SK-N-SH (cell line): ENCODE results near the gene SHROOM2.

Source experiments
- EP300 ChIP-seq, 2 experiments: IDR thresholded peaks; 2 replicates each; pipeline versions ENCODE4 v1.4.0 to v1.6.1; 2012; ENCODE audit warnings: borderline replicate concordance in 1 of 2, low read depth in 1 of 2, low read length in 1 of 2
- EZH2phosphoT487 ChIP-seq: fragments of 200-600 bp; sonication (generic); IDR thresholded peaks from 2 replicates; pipeline ENCODE4 v1.6.1; 2017; ENCODE audit warnings: low read depth, mixed run types, mild to moderate bottlenecking, antibody characterized with exemption, moderate library complexity, borderline replicate concordance
- GABPA ChIP-seq: IDR thresholded peaks from 2 replicates; pipeline ENCODE4 v1.4.0; 2012; ENCODE audit warnings: low read depth, mild to moderate bottlenecking
- POLR2AphosphoS5 ChIP-seq: IDR thresholded peaks from 2 replicates; pipeline ENCODE4 v1.6.1; 2012; ENCODE audit warnings: low read depth, low read length
- TAF1 ChIP-seq: IDR thresholded peaks from 2 replicates; pipeline ENCODE4 v1.6.1; 2012; ENCODE audit warnings: low read depth, mild to moderate bottlenecking, low read length, moderate library complexity, borderline replicate concordance
- TF ChIP-seq, protein P1 (sequence below): fragments of 200-600 bp; sonication (generic); IDR thresholded peaks from 2 replicates; pipeline ENCODE4 v1.6.1; 2017; ENCODE audit warnings: antibody characterized with exemption, mild to moderate bottlenecking, moderate library complexity
- TF ChIP-seq, protein P2 (sequence below): IDR thresholded peaks from 2 replicates; pipeline ENCODE4 v1.4.0; 2012; ENCODE audit warnings: low read depth, borderline replicate concordance

DNA sequence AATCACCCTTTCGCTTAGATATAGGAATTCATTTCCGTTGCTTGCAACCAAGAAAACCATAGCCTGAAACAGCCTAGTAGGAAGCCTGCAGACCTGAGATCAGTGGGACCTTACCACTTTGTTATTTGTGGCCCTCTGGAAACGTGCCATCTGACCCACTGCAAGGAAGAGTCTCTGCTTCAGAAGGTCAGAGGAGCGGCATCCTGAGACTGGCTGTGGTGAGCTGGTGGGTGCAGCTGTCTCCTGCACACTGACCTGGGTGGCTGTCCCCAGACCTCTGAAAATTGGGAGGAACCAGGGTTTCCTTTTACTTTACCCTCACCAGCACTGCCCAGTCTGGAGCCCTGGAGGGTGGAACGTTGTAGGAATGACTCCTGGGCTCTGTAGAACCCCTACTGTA lies 18.2 kb downstream of the SHROOM2 start:
- no peak for TF ChIP-seq EZH2phosphoT487
- no peak for TF ChIP-seq GABPA
- TF ChIP-seq, protein P1, sequence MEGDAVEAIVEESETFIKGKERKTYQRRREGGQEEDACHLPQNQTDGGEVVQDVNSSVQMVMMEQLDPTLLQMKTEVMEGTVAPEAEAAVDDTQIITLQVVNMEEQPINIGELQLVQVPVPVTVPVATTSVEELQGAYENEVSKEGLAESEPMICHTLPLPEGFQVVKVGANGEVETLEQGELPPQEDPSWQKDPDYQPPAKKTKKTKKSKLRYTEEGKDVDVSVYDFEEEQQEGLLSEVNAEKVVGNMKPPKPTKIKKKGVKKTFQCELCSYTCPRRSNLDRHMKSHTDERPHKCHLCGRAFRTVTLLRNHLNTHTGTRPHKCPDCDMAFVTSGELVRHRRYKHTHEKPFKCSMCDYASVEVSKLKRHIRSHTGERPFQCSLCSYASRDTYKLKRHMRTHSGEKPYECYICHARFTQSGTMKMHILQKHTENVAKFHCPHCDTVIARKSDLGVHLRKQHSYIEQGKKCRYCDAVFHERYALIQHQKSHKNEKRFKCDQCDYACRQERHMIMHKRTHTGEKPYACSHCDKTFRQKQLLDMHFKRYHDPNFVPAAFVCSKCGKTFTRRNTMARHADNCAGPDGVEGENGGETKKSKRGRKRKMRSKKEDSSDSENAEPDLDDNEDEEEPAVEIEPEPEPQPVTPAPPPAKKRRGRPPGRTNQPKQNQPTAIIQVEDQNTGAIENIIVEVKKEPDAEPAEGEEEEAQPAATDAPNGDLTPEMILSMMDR = no peak
- no peak for TF ChIP-seq TAF1
- no peak for TF ChIP-seq EP300 (IDR thresholded peaks at IDR 0.05; ENCODE audit: borderline replicate concordance in 1 of 2, low read depth in 1 of 2, low read length in 1 of 2)
- TF ChIP-seq, protein P2, sequence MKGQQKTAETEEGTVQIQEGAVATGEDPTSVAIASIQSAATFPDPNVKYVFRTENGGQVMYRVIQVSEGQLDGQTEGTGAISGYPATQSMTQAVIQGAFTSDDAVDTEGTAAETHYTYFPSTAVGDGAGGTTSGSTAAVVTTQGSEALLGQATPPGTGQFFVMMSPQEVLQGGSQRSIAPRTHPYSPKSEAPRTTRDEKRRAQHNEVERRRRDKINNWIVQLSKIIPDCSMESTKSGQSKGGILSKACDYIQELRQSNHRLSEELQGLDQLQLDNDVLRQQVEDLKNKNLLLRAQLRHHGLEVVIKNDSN = no peak
- TF ChIP-seq POLR2AphosphoS5 = no peak
